B cell (primary cell): ENCODE data around the gene JUNB. TPM values are rescaled to one million over a fixed set of nuclear protein-coding genes. Genes with fewer than 3 reads are reported as not detected.

Experiments used
- ATAC-seq: fragments of 200-7000 bp; cut with Tn5 transposase; one replicate; pipeline ENCODE4 v1.10.0; 2021; ENCODE audit warnings: low read depth, mild to moderate bottlenecking, moderate number of reproducible peaks, moderate library complexity
- CTCF ChIA-PET: fragments of 350-600 bp; sonication (Branson Sonifier 250); formaldehyde crosslinking; loops from one replicate; lab custom pipeline; 2021; ENCODE audit warnings: antibody characterized with exemption, inconsistent platforms; lab: Charles Lee
- POLR2A ChIA-PET: fragments of 350-600 bp; sonication (Branson Sonifier 250); formaldehyde crosslinking; loops from one replicate; lab custom pipeline; 2021; ENCODE audit warnings: antibody characterized with exemption; lab: Charles Lee
- DNase-seq: peaks from one replicate; pipeline ENCODE4 v3.0.0; 2013
- H2AFZ ChIP-seq: 2 replicates; pipeline ENCODE4 v1.6.1; 2012; ENCODE audit warnings: mild to moderate bottlenecking, low read depth, low read length; ENCODE audit not compliant: insufficient read depth, poor library complexity, severe bottlenecking
- H3K27ac ChIP-seq, 2 donors: 1 replicate in 1 of 2; 2 replicates in 1 of 2; pipeline ENCODE4 v1.5.1; 2012 to 2013; ENCODE audit warnings: low read length in 2 of 2, mild to moderate bottlenecking in 2 of 2, moderate library complexity in 1 of 2
- H3K27me3 ChIP-seq, 4 experiments: fragments of 200-600 bp in 1 of 4; sonication (generic) in 1 of 4; replicated peaks in 1 of 4; 1 replicate in 2 of 4; 2 replicates in 2 of 4; pipeline versions ENCODE4 v1.6.1 to v1.7.0; 2013 to 2016; ENCODE audit warnings: low read length in 3 of 4, mild to moderate bottlenecking in 2 of 4, mixed read lengths in 1 of 4, moderate library complexity in 1 of 4; ENCODE audit not compliant: insufficient read depth in 4 of 4, control insufficient read depth in 3 of 4; ENCODE audit errors: control extremely low read depth in 1 of 4
- H3K36me3 ChIP-seq, 2 experiments: replicated peaks in 1 of 2; 1 replicate in 1 of 2; 2 replicates in 1 of 2; pipeline versions ENCODE4 v1.6.1 to v1.7.1; 2013; ENCODE audit warnings: low read length in 1 of 2; ENCODE audit not compliant: insufficient read depth in 2 of 2, control insufficient read depth in 1 of 2; ENCODE audit errors: control extremely low read depth in 1 of 2, extremely low read depth in 1 of 2
- H3K4me1 ChIP-seq, 2 donors: fragments of 200-600 bp in 1 of 2; sonication (generic) in 1 of 2; 1 replicate in 1 of 2; 2 replicates in 1 of 2; pipeline versions ENCODE4 v1.5.1 to v1.6.1; 2013 to 2017; ENCODE audit warnings: low read length in 2 of 2; ENCODE audit not compliant: control insufficient read depth in 2 of 2, insufficient read depth in 2 of 2
- H3K4me2 ChIP-seq: replicated peaks from 2 replicates; pipeline ENCODE3; 2012; ENCODE audit warnings: mild to moderate bottlenecking, low read depth, low read length; ENCODE audit not compliant: poor library complexity, severe bottlenecking
- H3K4me3 ChIP-seq, 5 experiments: fragments of 200-600 bp in 1 of 5; sonication (generic) in 1 of 5; 1 replicate in 3 of 5; 2 replicates in 2 of 5; pipeline versions ENCODE4 v1.5.1 to v1.7.0; 2011 to 2016; ENCODE audit warnings: low read length in 4 of 5, mild to moderate bottlenecking in 4 of 5, low read depth in 2 of 5, control low read depth in 1 of 5, moderate library complexity in 1 of 5; ENCODE audit not compliant: insufficient read depth in 1 of 5; ENCODE audit errors: control extremely low read depth in 1 of 5, extremely low read depth in 1 of 5
- H3K79me2 ChIP-seq: fragments of 200-600 bp; sonication (generic); one replicate; pipeline ENCODE4 v1.6.0; 2016; ENCODE audit warnings: low read length; ENCODE audit not compliant: control insufficient read depth, insufficient read depth
- H3K9ac ChIP-seq: fragments of 200-600 bp; sonication (generic); 2 replicates; pipeline ENCODE4 v1.6.1; 2017; ENCODE audit warnings: mild to moderate bottlenecking, low read length, moderate library complexity
- H3K9me3 ChIP-seq, 3 donors: one replicate each; pipeline versions ENCODE4 v1.6.1 to v1.7.1; 2013; ENCODE audit warnings: low read length in 2 of 3; ENCODE audit not compliant: control insufficient read depth in 2 of 3, insufficient read depth in 1 of 3; ENCODE audit errors: control extremely low read depth in 1 of 3
- H4K20me1 ChIP-seq: 2 replicates; pipeline ENCODE4 v1.6.0; 2012; ENCODE audit warnings: mild to moderate bottlenecking, low read length; ENCODE audit not compliant: insufficient read depth, control insufficient read depth, poor library complexity, severe bottlenecking
- H3K27ac Mint-ChIP-seq: one replicate; pipeline ENCODE4 v1.8.0; 2021; ENCODE audit warnings: mixed read lengths
- H3K27me3 Mint-ChIP-seq: one replicate; pipeline ENCODE4 v1.8.0; 2021; ENCODE audit warnings: mixed read lengths
- H3K4me1 Mint-ChIP-seq: one replicate; pipeline ENCODE4 v1.8.0; 2021; ENCODE audit warnings: mixed read lengths
- H3K4me3 Mint-ChIP-seq: one replicate; pipeline ENCODE4 v1.8.0; 2021; ENCODE audit warnings: mixed read lengths
- H3K9me3 Mint-ChIP-seq: one replicate; pipeline ENCODE4 v1.8.0; 2022; ENCODE audit warnings: mixed read lengths; ENCODE audit not compliant: insufficient read depth
- CTCF ChIP-seq: fragments of 200-600 bp; IDR thresholded peaks from one replicate; pipeline ENCODE4 v1.8.0; 2022; ENCODE audit warnings: antibody characterized with exemption, mild to moderate bottlenecking
- EZH2 ChIP-seq: IDR thresholded peaks from 2 replicates; pipeline ENCODE4 v1.6.1; 2012; ENCODE audit warnings: borderline replicate concordance, low read depth, mild to moderate bottlenecking, moderate library complexity, low read length; ENCODE audit not compliant: insufficient read depth, poor library complexity, severe bottlenecking
- WGBS: methylation state at CpG from one replicate; pipeline ENCODE4 v1.1.5; 2013; ENCODE audit warnings: missing lambda C conversion rate; ENCODE audit not compliant: insufficient coverage; 5-methylcytosine and 5-hydroxymethylcytosine counted together
- intact Hi-C: fragments of 100-400 bp; cut with micrococcal nuclease; formaldehyde crosslinking; loops from one replicate; pipeline ENCODE4 v1.10.0; 2022
- polyA plus RNA-seq: library from polyadenylated mRNA; depleted of rRNA; stranded (reverse); fragments of >200 nt; gene quantifications from 2 replicates; pipeline ENCODE4 v1.2.3, GENCODE V29; 2012
- total RNA-seq, 2 donors: library from RNA; stranded (reverse); fragments of 120-200 nt in 1 of 2; gene quantifications; 1 replicate in 1 of 2; 2 replicates in 1 of 2; pipeline versions ENCODE4 v1.2.3 to v1.2.4, GENCODE V29; 2013 to 2022

JUNB gene
- total and polyA plus RNA-seq, 2 donors (not counting 1 experiment from before 2014, with no cell fraction given), result 206 to 4,055 TPM

DNA sequence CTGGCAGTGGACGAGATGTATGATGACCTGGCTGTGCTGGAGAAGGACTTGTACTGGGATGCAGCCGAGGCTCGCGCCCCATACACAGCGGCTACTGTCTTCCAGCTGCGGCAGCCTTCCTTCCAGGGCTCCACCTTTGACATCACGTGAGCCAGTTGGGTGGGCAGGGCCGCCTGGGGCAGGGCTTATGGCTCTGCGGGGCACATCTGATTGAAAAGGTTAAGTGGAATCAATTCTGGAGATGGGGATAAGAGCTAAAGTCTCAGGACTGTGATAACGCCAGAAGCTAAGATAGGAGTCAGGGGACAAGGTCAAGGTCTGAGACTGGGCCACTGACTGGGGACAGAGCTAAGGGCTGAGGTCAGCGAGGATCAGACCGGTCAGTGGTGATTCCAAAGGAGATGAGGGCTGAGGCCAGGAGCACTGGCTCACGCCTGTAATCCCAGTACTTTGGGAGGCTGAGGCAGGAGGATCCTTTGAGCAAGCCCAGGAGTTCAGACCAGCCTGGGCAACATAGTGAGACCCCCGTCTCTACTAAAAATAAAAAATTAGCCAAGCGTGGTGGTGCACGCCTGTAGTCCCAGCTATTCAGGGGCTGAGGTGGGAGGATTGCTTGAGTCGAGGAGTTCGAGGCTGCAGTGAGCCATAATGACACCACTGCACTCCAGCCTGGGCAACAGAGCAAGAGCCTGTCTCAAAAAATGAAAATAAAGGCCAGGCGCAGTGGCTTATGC lies 35.0 kb upstream of the JUNB start:
- Histone ChIP-seq H3K4me1 (peaks cover 7 to 8% of the 10 kb centered on the region in 2 donors), H3K79me2 (no peaks in the 10 kb centered on the region), H2AFZ (no peak overlapping the region), H3K4me3 (no peak overlapping the region), H3K27ac (no peak overlapping the region), H3K27me3 (peaks cover 0 to 32% (median 5%) of the 10 kb centered on the region in 4 experiments), H3K4me2 (no peak overlapping the region), H3K9ac (no peak overlapping the region), H4K20me1 (no peaks in the 10 kb centered on the region), H3K9me3 (no peaks in the 10 kb centered on the region), H3K36me3 (no peaks in the 10 kb centered on the region)
- TF ChIP-seq EZH2 (no peak), CTCF (no peak)
- Mint-ChIP-seq H3K4me1 (peaks cover 11% of the 10 kb centered on the region), H3K9me3 (no peaks in the 10 kb centered on the region), H3K27me3 (peaks cover 26% of the 10 kb centered on the region), H3K4me3 (no peak overlapping the region), H3K27ac (no peak overlapping the region)
- POLR2A ChIA-PET, result no interaction called here
- ATAC-seq (no peak), DNase-seq (no peak)
- 96% methylated on average over 18 of the region's 19 CpGs for whole genome bisulfite sequencing
- intact Hi-C loops, result no loop called here
- CTCF ChIA-PET, result interaction anchor here (0.6 to 21.3 kb wide), 10 partner anchors 10 to 195 kb away, joined by 3 to 353 read pairs (median 6); partner anchors contain the start of genes FBXW9 and GET3
